HG02763 (cell line): ENCODE data around the gene DOC2A.
"Not testable (repeated sequence)": the region's sequence is repeated elsewhere in the genome, so short reads cannot be mapped to it uniquely, and the experiment has no call there.

Source experiments
- ATAC-seq: cut with Tn5 transposase; IDR thresholded peaks from one replicate; pipeline ENCODE4 v1.9.1; 2021; ENCODE audit warnings: mild to moderate bottlenecking, moderate library complexity; ENCODE audit not compliant: unreplicated experiment

DOC2A gene

DNA sequence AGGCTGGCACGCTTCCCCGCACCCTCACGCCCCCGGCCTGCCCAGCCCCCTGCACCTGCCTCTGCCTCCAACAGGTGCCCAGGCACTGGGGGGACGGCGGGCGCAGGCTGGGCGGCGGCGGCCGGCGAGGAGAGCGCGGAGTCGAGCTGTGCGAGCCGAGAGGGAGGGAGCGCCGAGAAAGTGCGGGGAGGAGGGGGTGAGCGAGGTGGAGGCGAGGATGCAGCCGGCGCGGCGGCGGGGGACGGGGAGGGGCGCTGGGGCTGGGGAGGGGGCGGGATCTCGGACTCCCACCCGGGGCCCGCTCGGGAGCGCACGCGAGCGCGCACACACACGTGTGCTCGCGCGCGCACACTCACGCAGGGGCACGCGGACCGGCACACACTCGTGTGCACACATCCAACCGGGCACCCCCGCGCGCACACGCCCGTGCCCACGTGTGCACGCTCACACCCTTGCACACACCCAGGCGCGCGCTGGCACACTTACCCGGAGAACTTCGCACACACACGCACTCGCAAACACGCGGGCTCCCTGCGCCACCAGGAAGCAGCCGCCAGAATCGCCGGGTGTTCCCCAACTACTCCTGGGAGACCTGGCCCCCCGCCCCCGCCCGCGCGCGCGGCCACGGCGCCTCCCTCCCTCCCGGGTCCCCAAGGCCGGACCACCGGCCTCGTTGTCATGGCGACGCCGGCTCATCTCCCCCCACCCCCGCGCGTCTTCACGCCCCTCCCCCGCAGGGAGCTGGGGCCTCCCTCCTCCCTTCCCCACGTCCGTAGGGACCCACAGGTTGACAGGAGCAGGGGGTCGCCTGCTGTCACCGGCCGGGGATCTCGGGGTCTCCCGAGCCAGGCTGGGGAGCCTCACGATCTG is at the start of gene DOC2A:
Gene DOC2A, minus strand, starts transcription at position 184 of the 870 bp plus-strand sequence. CDS start 805 bp downstream, outside the sequence.
- no peak for ATAC-seq

DNA sequence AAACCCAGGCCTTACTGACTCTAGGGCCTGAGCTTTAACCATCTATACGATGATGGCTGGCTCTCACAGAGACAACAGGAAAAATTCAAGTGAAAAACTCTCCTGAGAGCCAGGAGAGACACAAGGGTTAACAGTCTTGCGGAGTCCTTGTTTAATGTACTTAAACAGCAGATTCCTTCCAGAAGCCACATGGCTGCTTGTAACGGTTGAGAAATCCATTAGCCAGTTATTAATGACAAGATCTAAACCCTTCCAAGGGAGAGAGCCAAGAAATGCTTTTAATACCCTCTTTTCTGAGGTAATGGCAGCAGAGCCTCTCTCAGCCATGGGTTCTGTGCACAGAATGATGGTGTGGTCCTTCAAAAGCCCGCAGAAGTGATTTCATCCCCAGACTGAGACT is 49.5 kb upstream of the DOC2A start:
- no peak for ATAC-seq

DNA sequence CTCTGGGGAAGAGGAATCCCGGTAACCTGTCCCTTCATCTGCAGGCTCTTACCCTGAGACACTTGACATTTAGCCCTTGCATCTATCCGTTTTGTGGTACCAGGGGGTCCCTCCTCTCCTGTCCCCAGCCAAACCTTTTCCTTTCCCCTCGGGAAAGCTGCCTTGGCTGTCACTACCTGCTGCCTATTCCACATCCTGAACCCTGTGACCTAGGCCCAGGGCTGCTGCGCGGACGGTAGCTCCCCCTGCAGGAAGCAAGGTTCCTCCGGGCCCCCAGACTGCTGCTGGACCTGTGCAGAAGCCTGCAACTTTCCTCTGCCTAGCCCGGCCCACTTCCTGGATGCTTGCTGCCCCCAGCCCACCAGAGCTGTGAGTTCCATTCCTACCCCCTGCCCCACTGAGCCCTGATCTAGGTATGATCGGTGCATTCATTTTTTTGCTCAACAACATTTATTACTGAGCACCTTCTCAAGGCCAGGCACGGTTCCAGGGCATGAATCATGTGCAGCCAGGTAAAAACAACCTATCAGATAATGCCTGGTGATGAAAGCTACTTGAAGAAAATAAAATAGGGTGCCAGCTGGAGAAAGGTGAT is 44.2 kb upstream of the DOC2A start:
- ATAC-seq = no peak

DNA sequence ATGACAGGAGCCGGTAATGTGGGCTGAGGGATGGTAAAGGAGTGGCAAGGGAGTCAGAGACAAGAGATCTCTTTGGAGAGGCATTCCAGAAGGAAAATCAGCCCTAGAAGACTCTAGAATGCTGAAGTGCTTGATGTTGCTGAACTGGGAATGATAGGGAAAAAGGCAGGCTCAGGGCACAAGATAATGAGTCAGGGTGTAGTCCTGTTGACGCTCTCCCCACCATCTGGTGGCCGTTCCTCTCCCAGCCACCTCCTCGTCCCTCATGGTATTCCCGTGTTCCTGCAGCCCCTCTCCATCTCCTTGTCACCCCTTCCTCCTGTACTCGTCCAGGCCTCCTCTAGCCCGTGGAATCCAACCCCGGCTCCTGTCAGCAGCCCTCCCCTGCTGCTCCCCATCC is 43.6 kb upstream of the DOC2A start:
- ATAC-seq = no peak

DNA sequence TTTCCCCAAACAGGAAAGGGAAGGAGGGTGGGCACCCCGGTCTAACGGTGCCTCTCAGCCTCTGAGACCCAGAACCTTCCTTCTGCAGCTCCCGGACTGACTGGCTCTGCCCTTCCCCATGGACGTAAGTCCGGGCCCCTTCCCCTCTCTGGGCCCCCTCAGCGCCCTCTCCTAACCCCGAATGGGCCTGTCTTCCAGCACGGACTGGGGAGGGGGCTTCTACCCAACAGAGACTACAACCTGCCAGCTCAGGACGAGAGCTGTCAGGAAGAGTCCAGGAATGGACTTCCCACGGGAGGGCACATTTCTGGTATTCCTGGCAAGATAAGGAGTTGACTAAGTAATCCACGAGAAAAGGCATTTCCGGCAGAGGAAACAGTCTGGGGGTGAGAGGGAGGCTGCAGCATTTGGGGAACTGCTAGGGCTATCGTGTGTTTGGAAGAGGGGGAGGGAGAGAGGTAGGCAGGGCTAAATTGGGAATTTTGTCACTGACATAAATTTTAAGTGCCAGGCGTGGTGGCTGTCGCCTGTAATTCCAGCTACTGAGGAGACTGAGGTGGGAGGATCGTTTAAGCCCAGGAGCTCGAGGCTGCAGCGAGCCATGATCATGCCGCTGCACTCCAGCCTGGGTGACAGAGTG is 42.7 kb upstream of the DOC2A start:
- no peak for ATAC-seq

DNA sequence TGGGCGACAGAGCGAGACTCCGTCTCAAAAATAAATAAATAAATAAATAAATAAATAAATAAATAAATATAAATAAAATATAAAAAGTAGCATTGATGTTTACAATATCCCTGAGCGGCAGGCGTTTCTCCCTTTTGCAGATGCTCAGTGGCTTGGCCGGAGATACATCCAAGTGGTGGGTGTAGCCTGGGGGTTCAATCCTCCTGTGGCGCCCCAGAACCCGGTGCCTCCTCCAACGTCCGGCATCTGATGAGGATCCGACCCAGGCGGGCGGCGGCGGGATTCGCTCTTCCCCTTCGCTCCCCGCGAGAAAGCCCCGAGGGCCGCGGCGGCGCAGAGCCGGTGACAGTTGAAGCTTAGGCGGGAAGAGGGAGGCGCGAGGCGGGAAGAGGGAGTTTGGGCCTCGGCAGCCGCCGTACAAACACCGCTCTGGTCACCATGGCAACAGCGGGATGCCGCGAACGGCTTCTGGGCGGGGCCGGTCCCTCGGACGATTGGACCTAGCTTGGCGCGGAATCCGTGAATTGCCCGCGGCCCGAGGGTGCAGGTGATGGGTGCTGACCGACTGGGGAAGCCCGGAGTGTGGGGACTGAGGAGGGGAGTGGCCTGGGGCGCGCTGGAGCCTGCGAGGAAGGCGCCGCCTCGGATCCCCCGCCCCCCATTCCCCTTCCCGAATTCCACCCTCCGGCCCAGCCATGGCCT is 42.0 kb upstream of the DOC2A start:
- ATAC-seq = no peak

DNA sequence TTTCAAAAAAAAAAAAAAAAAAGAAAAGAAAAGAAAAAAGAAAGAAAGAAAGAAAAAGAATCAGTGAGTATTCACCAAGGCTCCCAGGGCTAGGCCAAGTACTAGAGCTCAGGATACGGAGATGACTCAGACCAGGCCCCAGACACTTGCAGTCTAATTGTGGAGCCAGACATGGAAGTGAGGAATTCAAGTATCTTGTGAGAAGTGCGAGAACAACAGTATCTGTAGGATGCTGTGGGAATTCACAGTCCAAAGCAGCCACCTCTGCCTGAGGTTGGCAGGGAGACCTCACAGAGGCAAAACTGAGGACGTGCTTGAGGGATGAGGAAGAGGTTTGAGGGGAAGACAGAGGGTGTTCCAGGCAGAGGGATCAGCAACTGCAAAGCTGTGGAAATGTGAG is 40.7 kb upstream of the DOC2A start:
- no peak for ATAC-seq

DNA sequence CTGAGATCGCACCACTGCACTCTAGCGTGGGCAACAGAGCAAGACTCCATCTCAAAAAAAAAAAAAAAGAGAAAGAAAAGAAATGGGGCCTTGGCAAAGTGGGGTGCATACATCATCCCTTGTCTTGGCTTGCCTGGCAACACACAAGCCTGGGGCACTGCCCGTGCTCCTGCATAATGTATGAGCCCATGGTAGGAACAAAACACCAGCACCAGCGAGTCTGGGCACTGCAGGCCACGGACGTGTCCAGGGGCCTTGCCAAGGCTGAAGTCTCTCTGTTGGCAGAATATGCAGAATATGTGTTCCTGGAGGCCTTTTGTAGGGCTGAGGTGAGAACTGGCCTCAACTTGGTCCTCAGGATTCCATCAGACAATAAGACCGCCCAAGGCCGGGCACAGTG is 39.0 kb upstream of the DOC2A start:
- ATAC-seq = no peak

DNA sequence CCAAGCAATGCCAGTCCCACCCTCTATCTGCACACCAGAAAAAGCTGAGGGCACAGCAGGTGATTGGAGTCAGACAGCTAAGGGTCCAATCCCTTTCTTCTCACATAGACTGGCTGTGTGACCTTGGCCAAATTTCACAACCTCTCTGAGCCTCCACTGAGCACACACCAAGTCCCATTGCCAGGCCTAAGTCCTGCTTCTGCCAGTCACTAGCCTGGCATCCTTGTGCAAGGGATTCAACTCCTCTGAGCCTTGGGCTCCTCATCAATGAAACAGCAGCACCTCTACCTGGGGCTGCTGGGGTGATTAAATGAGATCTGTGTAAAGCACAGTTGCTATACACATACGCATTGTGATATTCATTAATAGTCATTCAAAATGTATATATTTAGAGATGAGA is 35.8 kb upstream of the DOC2A start:
- no peak for ATAC-seq

DNA sequence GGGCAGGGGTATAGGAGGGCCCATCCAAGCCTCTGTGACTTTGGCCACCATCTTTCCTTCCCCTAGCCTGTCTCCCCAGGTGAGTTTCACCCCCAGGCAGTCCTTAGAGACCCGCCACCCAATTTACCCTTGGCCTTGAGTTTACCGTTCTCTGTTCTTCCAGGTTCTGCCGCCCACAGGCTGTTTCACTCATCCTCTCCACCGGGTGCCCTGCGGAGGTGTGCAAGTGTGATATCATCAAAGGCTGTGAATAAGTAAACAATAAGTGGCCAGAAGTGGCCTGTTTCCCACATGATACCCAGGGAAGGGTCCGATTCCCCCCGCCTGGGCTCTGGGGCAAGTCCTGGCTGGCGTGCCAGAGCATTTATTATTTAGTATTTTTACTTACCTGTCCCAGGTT is 35.4 kb upstream of the DOC2A start:
- ATAC-seq = no peak

DNA sequence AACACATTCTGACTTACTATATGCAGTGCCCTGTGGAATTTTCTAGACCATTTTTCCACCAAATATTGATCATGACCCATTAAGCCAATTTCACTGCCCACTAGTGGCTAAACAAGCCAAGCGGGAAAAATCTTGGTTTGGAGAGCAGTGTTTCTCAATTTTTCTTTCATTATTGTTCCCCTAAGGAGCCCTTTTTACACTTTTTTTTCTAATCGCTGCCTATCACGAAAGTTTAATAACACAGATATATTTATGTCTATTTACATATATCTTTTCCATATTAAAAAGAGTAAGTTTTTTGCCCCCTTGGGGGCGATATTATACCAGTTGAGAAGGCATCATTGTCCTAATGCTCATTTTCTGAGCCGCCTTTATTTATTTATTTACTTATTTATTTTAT is 31.0 kb upstream of the DOC2A start:
- ATAC-seq = no peak

DNA sequence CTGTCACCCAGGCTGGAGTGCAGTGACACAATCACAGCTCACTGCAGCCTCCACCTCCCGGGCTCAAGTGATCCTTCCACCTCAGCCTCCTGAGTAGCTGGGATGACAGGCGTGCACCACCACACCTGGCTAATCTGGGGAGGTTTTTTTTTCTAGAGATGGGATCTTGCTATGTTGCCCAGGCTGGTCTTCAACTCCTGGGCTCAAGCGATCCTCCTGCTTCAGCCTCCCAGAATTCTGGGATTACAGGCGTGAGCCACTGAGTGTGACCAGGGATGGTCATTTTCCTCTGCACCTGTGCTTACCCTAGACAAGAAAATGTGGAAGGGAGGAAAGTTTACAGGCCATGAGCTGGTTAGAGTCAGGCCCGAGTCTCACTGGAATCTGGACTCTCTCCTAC is 29.9 kb upstream of the DOC2A start:
- not testable (repeated sequence) for ATAC-seq

DNA sequence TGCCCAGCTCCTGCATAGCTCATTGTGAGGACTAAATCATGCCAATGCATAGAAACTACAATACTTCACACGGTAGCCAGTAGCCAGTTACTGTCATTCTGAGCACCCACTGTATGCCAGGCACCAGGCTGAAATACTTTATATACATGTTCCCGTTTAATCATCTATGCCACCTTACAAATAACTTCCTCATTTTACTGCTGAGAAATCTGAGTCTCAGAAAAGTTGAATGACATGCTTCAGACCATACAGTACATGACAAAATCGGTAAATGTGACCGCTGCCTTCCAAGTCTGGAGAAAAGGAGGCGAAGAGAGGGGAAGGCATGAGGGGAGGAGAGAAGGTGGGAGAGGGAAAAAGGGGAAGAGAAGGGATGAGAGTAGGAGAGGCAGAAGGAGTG is 29.4 kb upstream of the DOC2A start:
- ATAC-seq = no peak

DNA sequence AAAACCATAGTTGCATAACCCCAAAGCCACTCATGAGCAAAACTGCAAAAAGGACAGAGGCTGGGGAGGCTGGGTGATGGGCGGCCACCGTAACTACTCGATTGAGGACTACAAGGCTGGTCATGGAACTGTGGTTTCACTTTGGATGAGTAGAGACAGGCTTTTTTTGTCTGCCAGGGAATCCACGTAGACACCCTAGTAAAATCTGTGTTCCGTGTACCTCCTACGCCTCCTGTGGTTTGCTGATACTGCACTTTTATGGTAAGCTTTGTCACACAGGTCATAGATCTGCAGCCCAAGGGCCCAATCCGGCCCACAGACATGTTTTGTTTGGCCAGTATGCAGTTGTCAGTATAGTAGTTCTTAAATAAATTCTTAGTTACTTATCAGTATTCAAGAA is 22.4 kb upstream of the DOC2A start:
- ATAC-seq = no peak

DNA sequence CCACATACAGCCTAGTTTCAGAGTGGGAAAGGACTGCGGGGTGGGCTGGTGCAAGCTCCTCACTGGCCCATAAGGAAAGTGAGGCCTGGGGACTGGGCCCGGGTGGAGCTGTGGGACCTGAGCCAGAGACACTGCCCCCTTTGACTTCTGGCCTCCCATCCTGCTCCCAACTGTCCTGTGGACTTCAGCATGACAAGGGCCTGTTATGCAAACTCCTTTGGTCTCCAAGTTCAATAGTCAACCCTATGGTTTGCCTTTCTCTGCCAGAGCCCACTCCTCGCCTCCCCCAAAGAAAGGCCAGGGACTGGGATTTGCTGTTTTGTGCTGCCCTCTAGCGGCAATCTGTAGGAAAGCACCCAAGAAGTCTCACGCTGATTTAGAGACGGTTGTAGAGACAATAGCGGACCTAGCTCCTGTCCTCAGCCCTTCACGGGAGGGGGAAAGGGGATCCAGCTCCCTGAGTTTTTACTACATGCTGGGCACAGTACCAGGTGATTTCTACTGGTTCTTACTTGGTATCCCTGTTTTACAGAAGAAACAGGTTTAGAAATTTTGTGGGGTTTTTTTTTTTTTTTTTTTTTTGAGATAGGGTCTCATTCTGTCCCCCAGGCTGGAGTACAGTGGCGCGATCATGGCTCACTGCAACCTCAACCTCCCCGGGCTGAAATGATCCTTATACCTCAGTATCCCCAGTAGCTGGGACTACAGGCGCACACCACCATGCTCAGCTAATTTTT is 21.4 kb upstream of the DOC2A start:
- no peak for ATAC-seq

DNA sequence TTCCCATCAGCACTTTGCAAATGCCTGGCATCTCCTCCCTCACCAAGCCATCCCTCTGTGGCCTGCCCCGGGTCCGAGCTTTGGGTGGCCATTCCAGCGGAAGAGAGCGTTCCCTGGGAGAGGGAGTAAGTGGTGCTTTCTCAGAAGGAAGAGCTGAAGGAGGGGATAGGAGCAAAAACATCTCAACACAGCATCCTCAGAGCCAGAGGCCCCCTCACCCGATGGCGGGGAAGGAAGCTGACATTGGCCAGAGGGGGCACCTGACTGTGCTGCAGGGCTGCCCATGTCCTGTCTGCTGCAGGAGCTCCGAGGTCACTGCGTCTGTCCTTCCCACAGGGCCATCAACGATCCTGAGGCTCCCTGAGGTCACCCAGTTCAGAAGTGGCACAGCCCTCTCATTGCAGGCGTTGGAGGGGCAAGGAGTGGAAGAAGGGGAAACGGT is 20.7 kb upstream of the DOC2A start:
- no peak for ATAC-seq

DNA sequence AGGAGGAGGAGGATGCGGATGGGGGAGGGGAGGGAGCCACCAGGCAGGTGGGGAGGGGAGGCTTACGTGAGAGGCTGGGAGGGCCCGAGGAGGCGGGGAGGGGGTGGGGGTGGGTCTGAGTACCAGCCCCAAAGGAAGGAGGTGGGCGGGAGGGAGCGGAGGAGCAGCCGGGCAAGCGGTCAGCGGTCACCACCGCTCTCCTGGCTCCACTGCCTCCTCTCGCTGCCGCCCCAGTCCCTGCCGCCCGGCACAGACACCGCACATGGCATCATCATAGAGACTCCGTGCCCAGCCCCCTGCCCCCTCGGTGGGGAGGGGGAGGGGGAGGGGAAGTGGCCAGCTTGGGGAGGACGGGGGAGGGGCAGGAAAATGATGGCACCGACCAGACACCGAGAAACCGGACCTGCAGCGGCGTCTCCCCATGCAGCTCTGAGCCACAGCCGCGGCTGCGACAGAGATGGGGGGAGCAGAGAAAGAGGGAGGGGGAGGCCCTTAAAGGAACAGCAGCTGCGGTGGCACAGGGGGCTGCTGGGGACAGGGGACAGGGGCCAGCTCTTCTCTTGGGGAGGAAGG is 20.1 kb upstream of the DOC2A start, which contains the start of gene TLCD3B:
Gene TLCD3B, minus strand, starts transcription at position 431 of the 573 bp plus-strand sequence. CDS start 744 bp downstream, outside the sequence.
- no peak for ATAC-seq

DNA sequence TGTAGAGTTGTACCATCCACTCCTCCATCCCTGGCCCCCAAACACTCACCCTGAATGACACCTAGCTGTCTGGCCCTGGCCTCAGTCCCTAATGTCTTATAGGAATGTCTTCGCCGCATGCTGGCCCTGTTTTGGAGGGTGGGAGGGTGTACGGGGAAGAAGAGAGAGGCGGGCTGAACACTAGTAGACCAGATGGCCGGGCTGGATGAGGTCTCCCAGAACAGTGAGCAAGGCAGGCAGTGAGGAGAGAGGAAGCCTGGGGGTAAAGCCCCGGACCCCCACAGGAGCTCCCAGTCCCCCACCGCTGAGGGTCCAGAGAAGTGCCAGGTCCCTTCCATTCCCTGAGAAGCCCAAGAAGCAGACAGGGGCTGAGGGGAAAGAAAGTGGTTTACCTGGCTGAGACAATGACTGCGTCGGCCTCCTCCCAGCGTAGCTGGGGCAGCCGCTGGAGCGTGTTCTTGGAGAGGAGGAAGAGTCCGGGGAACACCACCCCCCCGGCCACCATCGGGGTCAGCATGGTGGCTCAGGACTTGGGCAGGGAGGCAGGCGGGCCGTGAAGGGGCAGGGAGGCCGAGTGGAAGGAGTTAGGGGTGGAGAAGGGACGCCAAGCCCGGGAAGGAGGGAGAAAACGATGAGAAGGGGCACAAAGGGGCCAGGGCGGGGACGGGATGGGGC is 19.3 kb upstream of the DOC2A start:
- ATAC-seq = no peak

DNA sequence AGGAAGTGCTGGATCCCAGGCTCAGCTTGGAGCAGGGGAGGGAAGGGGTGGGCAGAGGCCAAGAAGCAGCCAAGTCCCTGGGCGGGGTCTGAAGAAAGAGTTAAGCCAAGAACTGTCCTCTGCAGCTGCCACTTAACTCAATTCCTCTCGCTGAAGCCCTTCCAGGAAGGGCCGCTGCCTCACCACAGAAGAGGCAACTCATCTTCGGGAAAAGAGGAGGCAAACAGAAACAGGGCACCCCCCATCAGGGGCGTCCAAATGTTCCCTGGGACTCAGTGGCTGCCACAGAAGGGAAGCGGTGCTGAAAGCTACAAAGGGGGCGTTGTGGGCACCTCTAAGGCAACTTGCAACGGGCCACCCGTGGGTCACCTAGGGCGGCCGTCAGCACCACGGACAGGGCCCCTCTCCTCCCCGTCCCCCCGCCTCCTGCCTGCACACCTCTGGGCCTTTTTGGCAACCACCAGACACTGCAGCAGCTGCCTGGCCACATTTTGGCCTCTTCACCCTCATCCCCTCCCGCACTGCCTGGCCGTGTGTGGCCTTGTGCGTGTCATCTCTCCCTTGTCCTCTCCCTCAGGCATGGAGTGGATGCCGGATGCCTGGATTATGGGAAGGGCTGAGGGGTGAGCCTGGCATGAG is 17.7 kb upstream of the DOC2A start:
- ATAC-seq = no peak
